PC-9 (cell line): ENCODE measurements around the gene OR5A2.

ENCODE experiments used
- CTCF ChIP-seq: fragments of 200-600 bp; sonication (generic); conservative IDR thresholded peaks from 2 replicates; pipeline ENCODE4 v1.6.1; 2017; ENCODE audit warnings: mixed run types, antibody characterized with exemption, mild to moderate bottlenecking, moderate library complexity
- EZH2 ChIP-seq: fragments of 200-600 bp; sonication (generic); IDR thresholded peaks from 2 replicates; pipeline ENCODE4 v1.8.0; 2017; ENCODE audit warnings: antibody characterized with exemption, low read depth

- no peak for TF ChIP-seq CTCF
- no peak for TF ChIP-seq EZH2
Observed at GRCh38 chr11:59437770-59438169, 11.6 kb upstream of the OR5A2 start.
